WTC11 (cell line): ENCODE results near the gene LENG9. TPM values are rescaled to one million over a fixed set of nuclear protein-coding genes. Genes with fewer than 3 reads are reported as not detected.

Source experiments
- CBFB ChIP-seq: sonication (generic); formaldehyde crosslinking; IDR thresholded peaks from 2 replicates; pipeline ENCODE4 v1.8.1; 2022; ENCODE audit warnings: mild to moderate bottlenecking, low read depth, missing genetic modification reagents
- FOXK1 ChIP-seq: sonication (generic); formaldehyde crosslinking; IDR thresholded peaks from 2 replicates; pipeline ENCODE4 v1.8.0; 2022; ENCODE audit warnings: mild to moderate bottlenecking, moderate library complexity, missing genetic modification reagents
- GABPB1 ChIP-seq: sonication (generic); formaldehyde crosslinking; IDR thresholded peaks from 2 replicates; pipeline ENCODE4 v1.8.1; 2023; ENCODE audit warnings: mild to moderate bottlenecking, missing genetic modification reagents
- HMGA2 ChIP-seq: fragments of 250-450 bp; sonication (Bioruptor Pico); IDR thresholded peaks from 2 replicates; pipeline ENCODE4 v1.4.0; 2021; ENCODE audit warnings: mild to moderate bottlenecking, moderate library complexity
- JAZF1 ChIP-seq: fragments of 250-450 bp; sonication (Bioruptor Pico); IDR thresholded peaks from 2 replicates; pipeline ENCODE4 v1.9.0; 2021; ENCODE audit warnings: moderate library complexity, mild to moderate bottlenecking, inconsistent platforms
- NFATC4 ChIP-seq: fragments of 250-450 bp; sonication (Bioruptor Pico); IDR thresholded peaks from 2 replicates; pipeline ENCODE4 v1.9.0; 2021; ENCODE audit warnings: mild to moderate bottlenecking
- NFYB ChIP-seq: sonication (generic); formaldehyde crosslinking; conservative IDR thresholded peaks from 2 replicates; pipeline ENCODE4 v1.8.0; 2022; ENCODE audit warnings: low read depth, missing genetic modification reagents
- PRRX2 ChIP-seq: fragments of 250-450 bp; sonication (Bioruptor Pico); IDR thresholded peaks from 2 replicates; pipeline ENCODE4 v1.8.0; 2021; ENCODE audit warnings: mild to moderate bottlenecking
- RORB ChIP-seq: fragments of 250-450 bp; sonication (Bioruptor Pico); IDR thresholded peaks from 2 replicates; pipeline ENCODE4 v1.9.0; 2021; ENCODE audit warnings: mild to moderate bottlenecking
- SP1 ChIP-seq: sonication (generic); formaldehyde crosslinking; conservative IDR thresholded peaks from 2 replicates; pipeline ENCODE4 v1.8.1; 2022; ENCODE audit warnings: missing genetic modification reagents
- TP53 ChIP-seq: sonication (generic); formaldehyde crosslinking; IDR thresholded peaks from 2 replicates; pipeline ENCODE4 v1.8.1; 2023; ENCODE audit warnings: mild to moderate bottlenecking, missing genetic modification reagents
- ZNF138 ChIP-seq: sonication (generic); formaldehyde crosslinking; conservative IDR thresholded peaks from 2 replicates; pipeline ENCODE4 v1.8.1; 2022; ENCODE audit warnings: mild to moderate bottlenecking, moderate library complexity, missing genetic modification reagents
- ZNF219 ChIP-seq: sonication (generic); formaldehyde crosslinking; IDR thresholded peaks from 2 replicates; pipeline ENCODE4 v1.8.0; 2023; ENCODE audit warnings: missing genetic modification reagents, mild to moderate bottlenecking, borderline replicate concordance
- ZNF232 ChIP-seq: sonication (generic); formaldehyde crosslinking; IDR thresholded peaks from 2 replicates; pipeline ENCODE4 v1.8.0; 2022; ENCODE audit warnings: mild to moderate bottlenecking, missing genetic modification reagents
- ZNF263 ChIP-seq: sonication (generic); formaldehyde crosslinking; IDR thresholded peaks from 2 replicates; pipeline ENCODE4 v1.8.1; 2022; ENCODE audit warnings: low read depth, mild to moderate bottlenecking, moderate library complexity, missing genetic modification reagents
- ZNF317 ChIP-seq: sonication (generic); formaldehyde crosslinking; IDR thresholded peaks from 2 replicates; pipeline ENCODE4 v1.8.1; 2023; ENCODE audit warnings: low read depth, mild to moderate bottlenecking, moderate library complexity, missing genetic modification reagents, borderline replicate concordance
- ZNF416 ChIP-seq: fragments of 250-450 bp; sonication (Bioruptor Pico); IDR thresholded peaks from 2 replicates; pipeline ENCODE4 v1.9.0; 2021; ENCODE audit warnings: mild to moderate bottlenecking, inconsistent platforms
- ZNF671 ChIP-seq: fragments of 250-450 bp; sonication (Bioruptor Pico); IDR thresholded peaks from 2 replicates; pipeline ENCODE4 v1.8.0; 2021; ENCODE audit warnings: mild to moderate bottlenecking
- total RNA-seq: library from RNA; stranded (reverse); gene quantifications from 3 replicates; pipeline ENCODE4 v1.2.3, GENCODE V29; 2021
- TF ChIP-seq, protein P1 (sequence below): sonication (generic); formaldehyde crosslinking; IDR thresholded peaks from 2 replicates; pipeline ENCODE4 v1.8.1; 2023; ENCODE audit warnings: mild to moderate bottlenecking, moderate library complexity, missing genetic modification reagents
- TF ChIP-seq, protein P2 (sequence below): sonication (generic); formaldehyde crosslinking; IDR thresholded peaks from 2 replicates; pipeline ENCODE4 v1.8.0; 2022; ENCODE audit warnings: mild to moderate bottlenecking, missing genetic modification reagents
- TF ChIP-seq, protein P3 (sequence below): fragments of 250-450 bp; sonication (Bioruptor Pico); IDR thresholded peaks from 2 replicates; pipeline ENCODE4 v1.9.0; 2021; ENCODE audit warnings: mild to moderate bottlenecking
- TF ChIP-seq, protein P4 (sequence below): sonication (generic); formaldehyde crosslinking; IDR thresholded peaks from 2 replicates; pipeline ENCODE4 v1.8.1; 2023; ENCODE audit warnings: mild to moderate bottlenecking, missing genetic modification reagents
- TF ChIP-seq, protein P5 (sequence below): fragments of 250-450 bp; sonication (Bioruptor Pico); IDR thresholded peaks from 2 replicates; pipeline ENCODE4 v1.8.0; 2021; ENCODE audit warnings: mild to moderate bottlenecking
- TF ChIP-seq, protein P6 (sequence below): sonication (generic); formaldehyde crosslinking; IDR thresholded peaks from 2 replicates; pipeline ENCODE4 v1.8.1; 2022; ENCODE audit warnings: mild to moderate bottlenecking, missing genetic modification reagents, moderate library complexity, borderline replicate concordance
- TF ChIP-seq, protein P7 (sequence below): fragments of 200-600 bp; IDR thresholded peaks from 2 replicates; pipeline ENCODE4 v1.8.0; 2022; ENCODE audit warnings: antibody characterized with exemption
- TF ChIP-seq, protein P8 (sequence below): sonication (generic); formaldehyde crosslinking; IDR thresholded peaks from 2 replicates; pipeline ENCODE4 v1.8.0; 2022; ENCODE audit warnings: mild to moderate bottlenecking, missing genetic modification reagents

Gene LENG9
- total RNA-seq, 1 experiment from 2014 or later, result 6.1 TPM

DNA sequence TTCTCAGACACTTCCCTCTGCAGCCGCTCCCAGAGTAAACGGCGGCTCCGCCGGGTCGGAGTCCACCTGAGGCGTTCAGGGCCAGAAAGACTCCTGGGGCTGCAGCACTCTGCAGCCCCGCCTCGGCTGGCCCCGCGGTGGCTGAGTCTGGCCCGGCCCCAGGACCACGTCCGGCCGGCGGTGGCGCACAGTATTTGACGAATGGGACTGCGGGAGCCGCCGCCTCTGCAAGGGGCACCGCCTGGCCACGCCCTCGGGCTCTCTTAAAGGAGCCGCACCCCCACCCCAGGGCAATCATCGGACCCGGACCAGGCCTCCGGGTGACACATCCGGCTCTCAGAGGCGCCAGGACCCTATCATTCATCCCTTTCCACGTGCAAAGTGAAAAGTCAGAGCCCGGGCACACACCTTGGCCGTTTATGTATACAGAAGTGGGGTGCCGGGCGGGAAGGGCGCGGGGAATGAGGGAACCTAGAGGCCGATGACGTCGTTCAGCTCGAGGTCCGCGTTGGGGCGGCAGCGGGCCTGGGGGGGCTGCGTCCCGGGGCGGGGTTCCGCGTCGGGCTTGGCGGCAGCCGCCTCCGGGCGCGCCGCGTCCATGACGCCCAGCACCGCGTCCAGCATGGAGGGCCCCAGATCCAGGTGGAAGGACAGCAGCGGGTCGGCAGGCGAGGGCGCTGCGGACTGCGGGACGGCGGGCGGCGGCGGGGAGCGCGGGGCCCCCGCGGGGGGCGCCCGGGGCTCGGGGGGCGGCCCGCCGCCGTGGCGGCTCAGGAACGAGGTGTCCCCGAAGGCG is 1.2 kb upstream of the LENG9 start (continued):
- TF ChIP-seq, protein P1, sequence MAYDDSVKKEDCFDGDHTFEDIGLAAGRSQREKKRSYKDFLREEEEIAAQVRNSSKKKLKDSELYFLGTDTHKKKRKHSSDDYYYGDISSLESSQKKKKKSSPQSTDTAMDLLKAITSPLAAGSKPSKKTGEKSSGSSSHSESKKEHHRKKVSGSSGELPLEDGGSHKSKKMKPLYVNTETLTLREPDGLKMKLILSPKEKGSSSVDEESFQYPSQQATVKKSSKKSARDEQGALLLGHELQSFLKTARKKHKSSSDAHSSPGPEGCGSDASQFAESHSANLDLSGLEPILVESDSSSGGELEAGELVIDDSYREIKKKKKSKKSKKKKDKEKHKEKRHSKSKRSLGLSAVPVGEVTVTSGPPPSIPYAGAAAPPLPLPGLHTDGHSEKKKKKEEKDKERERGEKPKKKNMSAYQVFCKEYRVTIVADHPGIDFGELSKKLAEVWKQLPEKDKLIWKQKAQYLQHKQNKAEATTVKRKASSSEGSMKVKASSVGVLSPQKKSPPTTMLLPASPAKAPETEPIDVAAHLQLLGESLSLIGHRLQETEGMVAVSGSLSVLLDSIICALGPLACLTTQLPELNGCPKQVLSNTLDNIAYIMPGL, result peak; percentile 49; the same call in 1 of the 2 replicates
- no peak for TF ChIP-seq ZNF219
- TF ChIP-seq GABPB1 (CRISPR knock-in tag), result no peak
- TF ChIP-seq, protein P2, sequence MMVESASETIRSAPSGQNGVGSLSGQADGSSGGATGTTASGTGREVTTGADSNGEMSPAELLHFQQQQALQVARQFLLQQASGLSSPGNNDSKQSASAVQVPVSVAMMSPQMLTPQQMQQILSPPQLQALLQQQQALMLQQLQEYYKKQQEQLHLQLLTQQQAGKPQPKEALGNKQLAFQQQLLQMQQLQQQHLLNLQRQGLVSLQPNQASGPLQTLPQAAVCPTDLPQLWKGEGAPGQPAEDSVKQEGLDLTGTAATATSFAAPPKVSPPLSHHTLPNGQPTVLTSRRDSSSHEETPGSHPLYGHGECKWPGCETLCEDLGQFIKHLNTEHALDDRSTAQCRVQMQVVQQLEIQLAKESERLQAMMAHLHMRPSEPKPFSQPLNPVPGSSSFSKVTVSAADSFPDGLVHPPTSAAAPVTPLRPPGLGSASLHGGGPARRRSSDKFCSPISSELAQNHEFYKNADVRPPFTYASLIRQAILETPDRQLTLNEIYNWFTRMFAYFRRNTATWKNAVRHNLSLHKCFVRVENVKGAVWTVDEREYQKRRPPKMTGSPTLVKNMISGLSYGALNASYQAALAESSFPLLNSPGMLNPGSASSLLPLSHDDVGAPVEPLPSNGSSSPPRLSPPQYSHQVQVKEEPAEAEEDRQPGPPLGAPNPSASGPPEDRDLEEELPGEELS (CRISPR knock-in tag), result no peak
- TF ChIP-seq ZNF138 (CRISPR knock-in tag), result no peak
- TF ChIP-seq, protein P3, sequence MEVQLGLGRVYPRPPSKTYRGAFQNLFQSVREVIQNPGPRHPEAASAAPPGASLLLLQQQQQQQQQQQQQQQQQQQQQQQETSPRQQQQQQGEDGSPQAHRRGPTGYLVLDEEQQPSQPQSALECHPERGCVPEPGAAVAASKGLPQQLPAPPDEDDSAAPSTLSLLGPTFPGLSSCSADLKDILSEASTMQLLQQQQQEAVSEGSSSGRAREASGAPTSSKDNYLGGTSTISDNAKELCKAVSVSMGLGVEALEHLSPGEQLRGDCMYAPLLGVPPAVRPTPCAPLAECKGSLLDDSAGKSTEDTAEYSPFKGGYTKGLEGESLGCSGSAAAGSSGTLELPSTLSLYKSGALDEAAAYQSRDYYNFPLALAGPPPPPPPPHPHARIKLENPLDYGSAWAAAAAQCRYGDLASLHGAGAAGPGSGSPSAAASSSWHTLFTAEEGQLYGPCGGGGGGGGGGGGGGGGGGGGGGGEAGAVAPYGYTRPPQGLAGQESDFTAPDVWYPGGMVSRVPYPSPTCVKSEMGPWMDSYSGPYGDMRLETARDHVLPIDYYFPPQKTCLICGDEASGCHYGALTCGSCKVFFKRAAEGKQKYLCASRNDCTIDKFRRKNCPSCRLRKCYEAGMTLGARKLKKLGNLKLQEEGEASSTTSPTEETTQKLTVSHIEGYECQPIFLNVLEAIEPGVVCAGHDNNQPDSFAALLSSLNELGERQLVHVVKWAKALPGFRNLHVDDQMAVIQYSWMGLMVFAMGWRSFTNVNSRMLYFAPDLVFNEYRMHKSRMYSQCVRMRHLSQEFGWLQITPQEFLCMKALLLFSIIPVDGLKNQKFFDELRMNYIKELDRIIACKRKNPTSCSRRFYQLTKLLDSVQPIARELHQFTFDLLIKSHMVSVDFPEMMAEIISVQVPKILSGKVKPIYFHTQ (CRISPR knock-in tag), result no peak
- no peak for TF ChIP-seq ZNF416 (CRISPR knock-in tag)
- no peak for TF ChIP-seq JAZF1 (CRISPR knock-in tag)
- no peak for TF ChIP-seq CBFB
- TF ChIP-seq FOXK1 (CRISPR knock-in tag), result peak; percentile 72
- no peak for TF ChIP-seq NFATC4 (CRISPR knock-in tag)
- no peak for TF ChIP-seq HMGA2 (CRISPR knock-in tag)
- TF ChIP-seq, protein P4, sequence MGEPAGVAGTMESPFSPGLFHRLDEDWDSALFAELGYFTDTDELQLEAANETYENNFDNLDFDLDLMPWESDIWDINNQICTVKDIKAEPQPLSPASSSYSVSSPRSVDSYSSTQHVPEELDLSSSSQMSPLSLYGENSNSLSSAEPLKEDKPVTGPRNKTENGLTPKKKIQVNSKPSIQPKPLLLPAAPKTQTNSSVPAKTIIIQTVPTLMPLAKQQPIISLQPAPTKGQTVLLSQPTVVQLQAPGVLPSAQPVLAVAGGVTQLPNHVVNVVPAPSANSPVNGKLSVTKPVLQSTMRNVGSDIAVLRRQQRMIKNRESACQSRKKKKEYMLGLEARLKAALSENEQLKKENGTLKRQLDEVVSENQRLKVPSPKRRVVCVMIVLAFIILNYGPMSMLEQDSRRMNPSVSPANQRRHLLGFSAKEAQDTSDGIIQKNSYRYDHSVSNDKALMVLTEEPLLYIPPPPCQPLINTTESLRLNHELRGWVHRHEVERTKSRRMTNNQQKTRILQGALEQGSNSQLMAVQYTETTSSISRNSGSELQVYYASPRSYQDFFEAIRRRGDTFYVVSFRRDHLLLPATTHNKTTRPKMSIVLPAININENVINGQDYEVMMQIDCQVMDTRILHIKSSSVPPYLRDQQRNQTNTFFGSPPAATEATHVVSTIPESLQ, result no peak
- TF ChIP-seq ZNF671 (CRISPR knock-in tag), result no peak
- TF ChIP-seq NFYB (CRISPR knock-in tag), result no peak
- TF ChIP-seq, protein P5, sequence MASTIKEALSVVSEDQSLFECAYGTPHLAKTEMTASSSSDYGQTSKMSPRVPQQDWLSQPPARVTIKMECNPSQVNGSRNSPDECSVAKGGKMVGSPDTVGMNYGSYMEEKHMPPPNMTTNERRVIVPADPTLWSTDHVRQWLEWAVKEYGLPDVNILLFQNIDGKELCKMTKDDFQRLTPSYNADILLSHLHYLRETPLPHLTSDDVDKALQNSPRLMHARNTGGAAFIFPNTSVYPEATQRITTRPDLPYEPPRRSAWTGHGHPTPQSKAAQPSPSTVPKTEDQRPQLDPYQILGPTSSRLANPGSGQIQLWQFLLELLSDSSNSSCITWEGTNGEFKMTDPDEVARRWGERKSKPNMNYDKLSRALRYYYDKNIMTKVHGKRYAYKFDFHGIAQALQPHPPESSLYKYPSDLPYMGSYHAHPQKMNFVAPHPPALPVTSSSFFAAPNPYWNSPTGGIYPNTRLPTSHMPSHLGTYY (CRISPR knock-in tag), result no peak
- 0 out of 2 replicates have a peak, but pooled peaks have one; percentile 42 for TF ChIP-seq TP53 (CRISPR knock-in tag)
- TF ChIP-seq ZNF317 (CRISPR knock-in tag), result 0 out of 2 replicates have a peak, but pooled peaks have one; percentile 34
- no peak for TF ChIP-seq RORB (CRISPR knock-in tag)
- TF ChIP-seq, protein P6, sequence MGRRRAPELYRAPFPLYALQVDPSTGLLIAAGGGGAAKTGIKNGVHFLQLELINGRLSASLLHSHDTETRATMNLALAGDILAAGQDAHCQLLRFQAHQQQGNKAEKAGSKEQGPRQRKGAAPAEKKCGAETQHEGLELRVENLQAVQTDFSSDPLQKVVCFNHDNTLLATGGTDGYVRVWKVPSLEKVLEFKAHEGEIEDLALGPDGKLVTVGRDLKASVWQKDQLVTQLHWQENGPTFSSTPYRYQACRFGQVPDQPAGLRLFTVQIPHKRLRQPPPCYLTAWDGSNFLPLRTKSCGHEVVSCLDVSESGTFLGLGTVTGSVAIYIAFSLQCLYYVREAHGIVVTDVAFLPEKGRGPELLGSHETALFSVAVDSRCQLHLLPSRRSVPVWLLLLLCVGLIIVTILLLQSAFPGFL (CRISPR knock-in tag), result no peak
- TF ChIP-seq, protein P7, sequence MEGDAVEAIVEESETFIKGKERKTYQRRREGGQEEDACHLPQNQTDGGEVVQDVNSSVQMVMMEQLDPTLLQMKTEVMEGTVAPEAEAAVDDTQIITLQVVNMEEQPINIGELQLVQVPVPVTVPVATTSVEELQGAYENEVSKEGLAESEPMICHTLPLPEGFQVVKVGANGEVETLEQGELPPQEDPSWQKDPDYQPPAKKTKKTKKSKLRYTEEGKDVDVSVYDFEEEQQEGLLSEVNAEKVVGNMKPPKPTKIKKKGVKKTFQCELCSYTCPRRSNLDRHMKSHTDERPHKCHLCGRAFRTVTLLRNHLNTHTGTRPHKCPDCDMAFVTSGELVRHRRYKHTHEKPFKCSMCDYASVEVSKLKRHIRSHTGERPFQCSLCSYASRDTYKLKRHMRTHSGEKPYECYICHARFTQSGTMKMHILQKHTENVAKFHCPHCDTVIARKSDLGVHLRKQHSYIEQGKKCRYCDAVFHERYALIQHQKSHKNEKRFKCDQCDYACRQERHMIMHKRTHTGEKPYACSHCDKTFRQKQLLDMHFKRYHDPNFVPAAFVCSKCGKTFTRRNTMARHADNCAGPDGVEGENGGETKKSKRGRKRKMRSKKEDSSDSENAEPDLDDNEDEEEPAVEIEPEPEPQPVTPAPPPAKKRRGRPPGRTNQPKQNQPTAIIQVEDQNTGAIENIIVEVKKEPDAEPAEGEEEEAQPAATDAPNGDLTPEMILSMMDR, result no peak
- TF ChIP-seq, protein P8, sequence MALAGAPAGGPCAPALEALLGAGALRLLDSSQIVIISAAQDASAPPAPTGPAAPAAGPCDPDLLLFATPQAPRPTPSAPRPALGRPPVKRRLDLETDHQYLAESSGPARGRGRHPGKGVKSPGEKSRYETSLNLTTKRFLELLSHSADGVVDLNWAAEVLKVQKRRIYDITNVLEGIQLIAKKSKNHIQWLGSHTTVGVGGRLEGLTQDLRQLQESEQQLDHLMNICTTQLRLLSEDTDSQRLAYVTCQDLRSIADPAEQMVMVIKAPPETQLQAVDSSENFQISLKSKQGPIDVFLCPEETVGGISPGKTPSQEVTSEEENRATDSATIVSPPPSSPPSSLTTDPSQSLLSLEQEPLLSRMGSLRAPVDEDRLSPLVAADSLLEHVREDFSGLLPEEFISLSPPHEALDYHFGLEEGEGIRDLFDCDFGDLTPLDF (CRISPR knock-in tag), result 0 out of 2 replicates have a peak, but pooled peaks have one; percentile 31
- no peak for TF ChIP-seq ZNF263 (CRISPR knock-in tag)
- TF ChIP-seq PRRX2 (CRISPR knock-in tag), result no peak
- TF ChIP-seq SP1 (CRISPR knock-in tag), result peak; percentile 94
- no peak for TF ChIP-seq ZNF232 (CRISPR knock-in tag)
